Fibroblast of skin of scalp (primary cell): ENCODE results near the gene SRP68. TPM values are rescaled to one million over a fixed set of nuclear protein-coding genes. Genes with fewer than 3 reads are reported as not detected.

Experiments
- DNase-seq: peaks from one replicate; pipeline ENCODE4 v3.0.0-alpha.2; 2013
- polyA plus RNA-seq, 2 experiments: library from polyadenylated mRNA; unstranded; fragments of 120-200 nt; gene quantifications; one replicate each; pipeline ENCODE4 v1.2.1, GENCODE V29; 2013; ENCODE audit not compliant: insufficient read length in 2 of 2

SRP68 gene
- 91.0 TPM for polyA plus RNA-seq (2013, experiment 1 of 2; ENCODE audit: insufficient read length)
- polyA plus RNA-seq (2013, experiment 2 of 2; ENCODE audit: insufficient read length): 97.3 TPM

GRCh38 chr17:76072148-76072858, at the start of gene SRP68:
SRP68 (minus strand) TSS chr17:76072517; CDS start chr17:76072491, 26 bp downstream.
- DNase-seq: peak; percentile 93

DNA sequence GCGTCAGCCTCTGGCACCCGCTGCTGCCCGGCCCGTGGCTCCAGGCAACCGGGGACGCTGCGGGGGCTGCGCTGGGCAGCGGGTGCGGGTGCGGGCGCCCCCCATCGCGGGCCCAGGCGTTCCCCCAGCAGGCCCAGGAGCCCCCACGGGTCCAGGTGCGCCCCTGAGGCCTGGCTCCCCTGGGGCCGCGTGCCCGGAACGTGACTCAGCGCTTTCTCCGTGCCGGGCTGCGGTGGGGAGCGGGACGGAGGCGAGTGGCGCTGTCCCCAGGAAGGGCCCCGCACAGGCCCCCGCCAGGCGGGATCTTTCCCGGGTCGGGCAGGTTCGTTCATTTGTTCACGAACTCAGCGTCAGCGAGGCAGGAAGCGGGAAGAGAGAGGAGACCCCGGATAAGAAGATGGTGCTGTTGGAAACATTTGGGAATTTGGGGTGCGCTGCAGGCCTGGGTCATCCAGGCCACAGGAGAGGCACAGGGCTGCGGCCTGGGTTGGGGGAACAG, 49.7 kb upstream of the SRP68 start:
- peak; percentile 31 for DNase-seq

DNA sequence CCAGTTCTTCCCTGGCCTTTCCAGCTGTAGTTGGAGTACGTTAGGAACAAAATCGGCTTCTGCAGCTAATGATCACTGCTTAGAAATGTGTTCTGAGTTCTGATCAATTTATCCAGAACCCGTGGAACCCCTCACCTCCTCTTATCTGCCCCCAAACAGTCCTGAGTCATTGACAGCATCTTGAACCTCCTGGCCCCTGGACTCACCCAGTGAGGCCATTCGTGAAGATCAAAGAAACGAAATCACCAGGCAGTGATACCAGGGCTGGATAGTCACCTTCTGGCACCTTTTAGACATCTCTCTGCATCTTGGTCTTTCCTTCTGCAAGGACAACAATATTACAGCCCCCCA, 48.3 kb upstream of the SRP68 start:
- DNase-seq: no peak

DNA sequence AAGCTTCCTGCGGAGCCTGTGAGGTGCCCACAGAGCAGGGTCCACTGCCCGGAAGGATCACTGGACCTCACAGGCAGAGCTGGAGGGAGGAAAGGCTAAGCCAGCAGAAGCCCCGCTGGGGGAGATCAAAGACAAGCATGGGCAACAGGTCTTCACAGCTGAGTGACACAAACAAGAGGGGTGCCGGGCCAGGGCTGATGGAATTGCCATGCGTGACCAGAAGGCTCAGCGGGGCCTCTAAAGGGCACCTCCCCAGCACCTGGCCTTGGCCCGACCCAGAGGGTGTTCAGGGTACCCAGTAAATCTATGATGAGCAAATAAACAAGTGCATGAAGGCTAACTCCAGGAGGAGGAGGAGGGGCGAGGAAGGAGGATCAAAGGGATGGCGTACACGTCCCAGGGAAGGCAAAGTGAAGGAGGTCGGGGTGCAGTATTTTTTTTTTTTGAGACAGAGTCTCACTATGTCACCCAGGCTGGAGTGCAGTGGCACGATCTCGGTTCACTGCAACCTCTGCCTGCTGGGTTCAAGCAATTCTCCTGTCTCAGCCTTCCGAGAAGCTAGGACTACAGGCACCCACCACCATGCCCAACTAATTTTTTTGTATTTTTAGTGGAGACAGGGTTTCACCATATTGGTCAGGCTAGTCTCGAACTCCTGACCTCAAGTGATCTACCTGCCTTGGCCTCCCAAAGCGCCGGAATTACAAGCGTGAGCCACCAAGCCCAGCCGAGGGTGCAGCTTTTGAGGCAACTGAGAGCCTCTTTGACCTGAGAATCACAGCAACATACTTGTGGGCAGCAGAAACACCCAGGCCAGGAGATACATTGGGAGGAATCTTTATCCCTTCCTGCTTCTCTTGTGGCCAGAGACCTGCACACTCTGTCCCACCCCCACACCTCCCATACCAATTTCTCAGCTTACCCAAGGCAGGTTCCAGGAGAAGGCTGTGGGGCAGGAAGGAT, 47.4 kb upstream of the SRP68 start:
- no peak for DNase-seq

DNA sequence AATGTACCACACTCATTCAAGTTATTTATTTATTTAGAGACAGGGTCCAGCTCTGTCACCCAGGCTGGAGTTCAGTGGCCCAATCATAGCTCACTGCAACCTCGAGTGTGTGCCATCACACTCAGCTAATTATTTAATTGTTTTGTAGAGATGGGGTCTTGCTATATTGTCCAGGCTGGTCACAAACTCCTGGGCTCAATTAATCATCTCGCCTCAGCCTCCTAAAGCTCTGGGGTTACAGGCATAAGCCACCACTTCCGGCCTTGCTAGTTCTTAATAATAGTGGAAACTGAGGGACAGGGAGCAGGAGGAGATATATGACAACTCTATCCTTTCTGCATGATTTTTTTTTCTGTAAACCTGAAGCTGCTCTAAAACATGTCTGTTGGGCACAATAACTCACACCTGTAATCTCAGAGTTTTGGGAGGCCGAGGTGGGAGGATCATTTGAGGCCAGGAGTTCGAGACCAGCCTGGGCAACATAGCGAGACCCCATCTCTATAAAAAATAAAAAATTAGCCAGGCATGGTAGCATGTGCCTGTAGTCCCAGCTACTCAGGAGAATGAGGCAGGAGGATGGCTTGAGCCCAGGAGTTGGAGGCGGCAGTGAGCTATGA, 42.9 kb upstream of the SRP68 start:
- no peak for DNase-seq

GRCh38 chr17:76111956-76112355, 39.6 kb upstream of the SRP68 start:
- no peak for DNase-seq

GRCh38 chr17:76107509-76107908, 35.2 kb upstream of the SRP68 start:
- DNase-seq: peak; percentile 23

GRCh38 chr17:76106703-76107102, 34.4 kb upstream of the SRP68 start:
- no peak for DNase-seq

GRCh38 chr17:76104896-76105231, 32.5 kb upstream of the SRP68 start:
- no peak for DNase-seq

DNA sequence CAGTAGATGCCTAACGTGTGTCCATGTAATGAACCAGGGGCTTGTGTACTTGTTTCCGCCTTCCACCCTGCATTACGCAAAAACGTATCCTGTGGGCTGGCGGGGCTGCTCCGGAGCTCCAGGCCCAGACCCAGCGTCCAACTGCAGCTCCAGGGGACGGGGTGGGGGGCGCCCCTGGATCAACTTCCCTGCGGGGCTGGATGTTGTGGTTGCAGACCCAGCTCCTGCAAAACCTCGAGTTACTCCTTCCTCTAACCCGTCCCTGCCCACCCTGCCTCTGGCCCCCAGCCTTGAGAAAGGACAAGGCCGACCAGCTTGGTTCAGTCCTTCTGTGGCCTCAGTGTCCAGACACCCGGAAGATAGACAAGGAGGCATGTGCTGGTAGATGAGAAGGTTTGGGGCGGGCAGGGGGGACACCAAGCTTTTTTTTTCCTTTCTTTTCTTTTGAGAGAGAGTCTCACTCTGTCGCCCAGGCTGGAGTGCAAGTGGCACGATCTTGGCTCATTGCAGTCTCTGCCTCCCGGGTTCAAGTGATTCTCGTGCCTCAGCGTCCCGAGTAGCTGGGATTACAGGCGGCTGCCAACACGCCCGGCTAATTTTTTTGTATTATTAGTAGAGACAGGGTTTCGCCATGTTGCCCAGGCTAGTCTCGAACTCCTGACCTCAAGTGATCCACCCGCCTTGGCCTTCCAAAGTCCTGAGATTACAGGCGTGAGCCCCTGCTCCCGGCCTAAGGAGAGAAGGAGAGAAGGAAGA, 32.0 kb upstream of the SRP68 start:
- DNase-seq: no peak

DNA sequence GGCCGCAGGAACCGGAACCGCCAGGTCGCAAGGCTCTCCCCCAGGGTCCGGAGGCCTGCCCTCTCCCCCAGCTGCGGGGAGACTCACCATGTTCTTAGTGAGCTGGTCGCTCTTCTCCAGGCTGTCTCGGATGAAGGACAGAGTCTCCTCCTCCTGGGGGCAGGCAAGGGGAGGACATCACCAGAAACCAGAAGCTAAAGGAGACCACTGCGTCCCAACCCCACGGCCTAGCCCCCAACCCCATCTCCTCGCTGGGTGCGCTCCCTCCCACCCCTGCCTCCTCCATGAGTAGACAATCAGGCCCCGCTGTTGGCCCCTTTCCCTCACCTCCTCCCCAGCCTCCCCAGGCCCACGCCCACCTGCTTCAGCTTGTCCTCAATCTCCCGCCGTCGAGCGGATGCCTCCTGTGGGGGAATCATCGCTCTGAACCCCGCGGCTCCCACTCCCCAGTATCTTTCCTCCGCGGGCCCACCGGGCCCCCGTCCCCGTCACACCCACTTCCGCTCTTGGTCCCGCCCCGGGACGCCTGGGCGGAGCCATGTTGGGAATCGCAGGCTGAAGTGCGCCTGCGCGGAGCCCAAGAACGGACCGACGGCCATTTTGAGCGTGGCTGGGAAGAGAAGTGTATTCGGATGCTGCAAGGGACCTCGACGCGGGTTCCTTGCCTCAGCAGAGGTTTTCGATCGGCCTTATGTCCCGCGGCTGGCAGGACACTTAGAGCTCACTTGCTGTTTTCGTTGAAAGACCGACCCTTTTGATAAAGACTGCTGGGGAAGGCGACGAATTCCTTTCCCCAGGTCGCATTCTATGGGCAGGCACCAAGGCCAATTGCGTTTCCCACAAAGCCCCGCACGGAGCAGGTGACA, 31.2 kb upstream of the SRP68 start, which contains the start of gene EXOC7:
Gene EXOC7 (minus strand): TSS at position 514 of the 866 bp plus-strand sequence. CDS start 95 bp downstream, at position 419.
- DNase-seq: peak; percentile 92

GRCh38 chr17:76102944-76103273, 30.6 kb upstream of the SRP68 start:
- DNase-seq: no peak

GRCh38 chr17:76097716-76098295, 25.5 kb upstream of the SRP68 start:
- no peak for DNase-seq

- no peak for DNase-seq
Observed at GRCh38 chr17:76095943-76096342, 23.6 kb upstream of the SRP68 start.

- DNase-seq: no peak
Observed at GRCh38 chr17:76094046-76094445, 21.7 kb upstream of the SRP68 start.

- DNase-seq: no peak
Observed at GRCh38 chr17:76092526-76093413, 20.5 kb upstream of the SRP68 start.

GRCh38 chr17:76091526-76092286, 19.4 kb upstream of the SRP68 start:
- no peak for DNase-seq

- DNase-seq: no peak
Observed at GRCh38 chr17:76090517-76091129, 18.3 kb upstream of the SRP68 start.
